Activated effector memory CD4-positive, alpha-beta T cell treated with Interleukin-2 at 50 U/mL for 16 hours (primary cell): Measurements from ENCODE around the gene S100B.
"Not testable (repeated sequence)": the region's sequence is repeated elsewhere in the genome, so short reads cannot be mapped to it uniquely, and the experiment has no call there.

Experiments
- DNase-seq: peaks from one replicate; pipeline ENCODE4 v3.0.0-alpha.2; 2020

The S100B gene

GRCh38 chr21:46598581-46599572 lies 6.0 kb downstream of the S100B start:
- DNase-seq: no peak

GRCh38 chr21:46597896-46598343 lies 7.0 kb downstream of the S100B start:
- no peak for DNase-seq

- no peak for DNase-seq
These were observed 7.9 kb downstream of the S100B start for GRCh38 chr21:46597031-46597430.

- DNase-seq: no peak
These were observed 8.7 kb downstream of the S100B start for GRCh38 chr21:46596201-46596600.

- no peak for DNase-seq
These were observed 10.6 kb downstream of the S100B start for GRCh38 chr21:46594276-46594675.

- no peak for DNase-seq
These were observed 19.5 kb downstream of the S100B start for GRCh38 chr21:46585191-46585953.

- DNase-seq: no peak
These were observed 23.0 kb downstream of the S100B start for GRCh38 chr21:46581780-46582307.

- not testable (repeated sequence) for DNase-seq
These were observed 25.5 kb downstream of the S100B start for GRCh38 chr21:46579394-46579793.

GRCh38 chr21:46577786-46578185 lies 27.1 kb downstream of the S100B start:
- DNase-seq: not testable (repeated sequence)

- DNase-seq: no peak
These were observed 32.0 kb downstream of the S100B start for GRCh38 chr21:46572850-46573249.

GRCh38 chr21:46570631-46571030 lies 34.3 kb downstream of the S100B start:
- DNase-seq: no peak

GRCh38 chr21:46570119-46570518 lies 34.8 kb downstream of the S100B start:
- DNase-seq: no peak

- no peak for DNase-seq
These were observed 35.8 kb downstream of the S100B start for GRCh38 chr21:46569081-46569480.

GRCh38 chr21:46568562-46568961 lies 36.3 kb downstream of the S100B start:
- DNase-seq: no peak

- no peak for DNase-seq
These were observed 37.5 kb downstream of the S100B start for GRCh38 chr21:46567348-46567747.

- no peak for DNase-seq
These were observed 40.5 kb downstream of the S100B start for GRCh38 chr21:46564391-46564790.

- DNase-seq: no peak
These were observed 41.8 kb downstream of the S100B start for GRCh38 chr21:46562964-46563607.

GRCh38 chr21:46562472-46562871 lies 42.4 kb downstream of the S100B start:
- no peak for DNase-seq

GRCh38 chr21:46561445-46562090 lies 43.3 kb downstream of the S100B start:
- DNase-seq: no peak

- no peak for DNase-seq
These were observed 44.1 kb downstream of the S100B start for GRCh38 chr21:46560568-46561444.

GRCh38 chr21:46559291-46559983 lies 45.4 kb downstream of the S100B start:
- peak; percentile 54 for DNase-seq
